ENCODE results near the gene RASL10B. TPM values are rescaled to one million over a fixed set of nuclear protein-coding genes. Genes with fewer than 3 reads are reported as not detected.

RASL10B gene
- total RNA-seq, 1 experiment from 2014 or later: 1.1 TPM

Other genes starting within 250 kb of the RASL10B start
- 0.20 TPM in 1 of 2 replicates, not detected in the other for gene SLFN12L, start 194.0 kb upstream of the RASL10B start, total RNA-seq (2014; rRNA removed; shearing (Covaris generic))
- gene SLFN14, start 170.8 kb upstream of the RASL10B start, total RNA-seq (2014; rRNA removed; shearing (Covaris generic)): not detected in 2 replicates
- 7.7 and 9.3 TPM in 2 replicates for gene PEX12, start 153.1 kb upstream of the RASL10B start, total RNA-seq (2014; rRNA removed; shearing (Covaris generic))
- gene AP2B1, start 144.3 kb upstream of the RASL10B start, total RNA-seq (2014; rRNA removed; shearing (Covaris generic)): 47.2 and 64.0 TPM in 2 replicates
- gene GAS2L2, start 21.6 kb downstream of the RASL10B start, total RNA-seq (2014; rRNA removed; shearing (Covaris generic)): not detected in 2 replicates
- not detected in 2 replicates for gene C17orf50, start 29.2 kb downstream of the RASL10B start, total RNA-seq (2014; rRNA removed; shearing (Covaris generic))
- gene MMP28, start 64.0 kb downstream of the RASL10B start, total RNA-seq (2014; rRNA removed; shearing (Covaris generic)): not detected in 2 replicates
- 14.0 and 15.3 TPM in 2 replicates for gene TAF15, start 77.8 kb downstream of the RASL10B start, total RNA-seq (2014; rRNA removed; shearing (Covaris generic))
- gene HEATR9, start 137.3 kb downstream of the RASL10B start, total RNA-seq (2014; rRNA removed; shearing (Covaris generic)): not detected in 2 replicates
- gene CCL5, start 148.7 kb downstream of the RASL10B start, total RNA-seq (2014; rRNA removed; shearing (Covaris generic)): 2.7 and 4.0 TPM in 2 replicates
- 0.96 and 2.4 TPM in 2 replicates for gene RDM1, start 199.1 kb downstream of the RASL10B start, total RNA-seq (2014; rRNA removed; shearing (Covaris generic))
- gene LYZL6, start 212.1 kb downstream of the RASL10B start, total RNA-seq (2014; rRNA removed; shearing (Covaris generic)): not detected in 2 replicates
- not detected in 2 replicates for gene CCL16, start 249.9 kb downstream of the RASL10B start, total RNA-seq (2014; rRNA removed; shearing (Covaris generic))

All from RPMI7951 (cell line).